GF-D8 (cell line): ENCODE measurements around the gene BTBD17.

Experiments
- DNase-seq: peaks from one replicate; lab custom pipeline; 2025; lab: John Stamatoyannopoulos, UW

BTBD17 gene

DNA sequence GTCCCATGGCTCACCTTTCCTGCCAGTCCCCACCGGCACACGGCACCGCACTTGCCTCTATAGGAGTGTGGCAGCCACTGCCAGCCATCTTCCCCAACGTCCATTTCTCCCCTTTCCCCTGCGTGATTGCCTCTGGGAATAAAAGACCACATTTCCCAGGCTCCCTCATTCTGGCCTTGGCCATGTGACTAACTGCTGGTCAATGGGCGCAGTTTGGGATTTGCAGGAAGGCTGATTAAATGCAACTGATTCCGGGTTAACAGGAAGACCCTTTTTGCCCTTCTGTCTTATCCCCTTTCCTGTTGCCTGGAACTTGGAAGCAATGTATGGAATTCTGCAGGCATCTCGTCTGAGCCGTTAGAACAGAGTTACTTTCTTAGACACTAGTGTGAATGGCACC, 3.0 kb downstream of the BTBD17 start:
- no peak for DNase-seq

- no peak for DNase-seq
Measured at GRCh38 chr17:74357466-74357809, 4.2 kb downstream of the BTBD17 start.

GRCh38 chr17:74356646-74357465, 4.8 kb downstream of the BTBD17 start:
- DNase-seq, result no peak

DNA sequence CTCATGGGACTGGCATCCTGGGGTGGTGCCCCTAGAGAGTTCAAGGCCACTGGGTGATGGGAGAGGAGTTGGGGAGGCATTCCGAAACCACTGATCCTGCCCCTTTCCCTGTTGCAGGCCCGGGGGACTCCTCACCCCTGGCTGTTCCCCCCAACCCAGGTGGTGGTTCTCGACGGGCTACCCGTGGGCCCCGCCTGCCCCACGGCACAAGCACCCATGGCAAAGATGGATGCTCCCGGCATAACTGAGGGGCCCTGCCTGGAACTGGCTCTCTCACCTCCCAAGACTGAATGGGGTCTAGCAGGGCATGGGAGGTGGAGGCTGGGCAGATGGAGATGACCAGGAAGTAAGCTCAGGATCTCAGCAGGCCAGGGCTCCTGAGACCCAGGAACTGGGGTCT, 6.6 kb downstream of the BTBD17 start:
- no peak for DNase-seq

- DNase-seq, result no peak
Measured at GRCh38 chr17:74354561-74354960, 7.1 kb downstream of the BTBD17 start.

GRCh38 chr17:74354123-74354522, 7.5 kb downstream of the BTBD17 start:
- no peak for DNase-seq

GRCh38 chr17:74353446-74354060, 8.1 kb downstream of the BTBD17 start:
- DNase-seq, result no peak

- DNase-seq, result no peak
Measured at GRCh38 chr17:74351552-74352210, 10.0 kb downstream of the BTBD17 start.

- DNase-seq, result no peak
Measured at GRCh38 chr17:74350486-74350885, 11.2 kb downstream of the BTBD17 start.

- DNase-seq, result no peak
Measured at GRCh38 chr17:74349120-74349519, 12.5 kb downstream of the BTBD17 start.

DNA sequence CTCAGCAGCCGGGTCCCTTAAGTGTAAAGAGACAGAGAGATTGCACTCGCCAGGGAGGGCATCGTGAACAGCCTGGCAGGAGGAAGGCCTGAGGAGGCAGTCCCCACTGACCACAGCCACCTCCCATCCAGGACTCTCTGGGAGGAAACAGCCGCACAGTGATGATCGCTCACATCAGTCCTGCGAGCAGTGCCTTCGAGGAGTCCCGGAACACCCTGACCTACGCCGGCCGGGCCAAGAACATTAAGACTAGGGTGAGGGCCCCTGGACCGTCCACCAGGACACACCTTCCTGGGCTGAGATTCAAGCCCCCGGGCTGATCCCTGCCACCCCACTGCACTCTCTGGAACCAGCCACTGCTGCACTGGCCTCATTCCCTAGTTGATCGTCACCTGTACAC, 14.0 kb downstream of the BTBD17 start:
- no peak for DNase-seq

DNA sequence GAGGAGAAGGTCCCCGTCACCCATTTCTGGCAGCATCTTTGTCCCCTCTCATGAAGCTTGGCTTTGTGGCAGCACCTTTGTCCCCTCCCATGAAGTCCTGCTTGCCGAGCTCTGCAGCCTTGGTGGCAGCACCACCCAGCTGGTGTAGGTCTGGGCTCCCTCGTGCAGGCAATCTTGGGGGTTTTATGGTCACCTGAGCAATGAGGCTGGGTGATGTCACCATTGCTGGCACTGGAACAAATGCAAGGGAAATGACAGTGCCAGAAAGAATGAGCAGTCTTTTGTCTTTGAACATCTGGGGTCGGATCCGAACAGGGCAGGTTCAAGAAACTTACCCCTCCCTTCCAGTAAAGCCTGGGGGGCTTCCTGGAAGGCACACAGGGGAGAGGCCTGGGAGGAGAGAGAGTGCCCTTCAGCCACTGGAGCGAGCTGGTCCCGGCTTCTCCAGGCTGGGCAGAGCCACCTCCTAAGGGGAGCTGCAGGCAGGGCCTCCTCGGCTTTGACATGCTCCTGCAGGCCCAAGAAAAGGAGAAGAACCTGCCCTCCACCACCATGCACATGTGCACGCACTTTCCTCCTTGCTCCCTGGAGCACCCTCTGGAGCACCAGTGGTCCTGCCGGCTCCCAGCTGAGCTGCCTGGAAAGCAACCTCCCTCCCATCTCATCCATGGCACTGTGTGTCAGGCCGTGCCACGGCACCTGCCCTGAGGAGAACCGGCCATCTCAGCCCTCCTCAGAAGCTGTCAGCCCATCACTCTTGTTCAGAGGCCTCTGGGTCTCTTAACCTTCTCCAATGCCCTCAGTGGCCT, 16.0 kb downstream of the BTBD17 start:
- no peak for DNase-seq

DNA sequence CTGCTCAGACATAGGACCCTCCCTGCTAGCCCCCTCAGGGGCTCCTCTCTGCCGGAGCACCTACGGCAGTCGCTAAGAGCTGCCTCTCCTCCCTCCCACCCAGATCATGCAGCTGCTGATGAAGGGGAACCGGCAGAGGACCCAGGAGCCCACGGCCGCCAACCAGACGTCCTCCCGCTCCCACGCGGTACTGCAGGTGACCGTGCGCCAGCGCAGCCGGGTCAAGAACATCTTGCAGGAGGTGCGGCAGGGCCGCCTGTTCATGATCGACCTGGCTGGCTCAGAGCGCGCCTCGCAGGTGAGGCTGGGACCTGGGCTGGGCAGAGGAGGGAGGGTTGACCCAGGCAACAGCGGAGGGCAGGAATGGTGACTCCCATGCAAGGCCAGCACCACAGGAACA, 17.0 kb downstream of the BTBD17 start:
- DNase-seq, result no peak

DNA sequence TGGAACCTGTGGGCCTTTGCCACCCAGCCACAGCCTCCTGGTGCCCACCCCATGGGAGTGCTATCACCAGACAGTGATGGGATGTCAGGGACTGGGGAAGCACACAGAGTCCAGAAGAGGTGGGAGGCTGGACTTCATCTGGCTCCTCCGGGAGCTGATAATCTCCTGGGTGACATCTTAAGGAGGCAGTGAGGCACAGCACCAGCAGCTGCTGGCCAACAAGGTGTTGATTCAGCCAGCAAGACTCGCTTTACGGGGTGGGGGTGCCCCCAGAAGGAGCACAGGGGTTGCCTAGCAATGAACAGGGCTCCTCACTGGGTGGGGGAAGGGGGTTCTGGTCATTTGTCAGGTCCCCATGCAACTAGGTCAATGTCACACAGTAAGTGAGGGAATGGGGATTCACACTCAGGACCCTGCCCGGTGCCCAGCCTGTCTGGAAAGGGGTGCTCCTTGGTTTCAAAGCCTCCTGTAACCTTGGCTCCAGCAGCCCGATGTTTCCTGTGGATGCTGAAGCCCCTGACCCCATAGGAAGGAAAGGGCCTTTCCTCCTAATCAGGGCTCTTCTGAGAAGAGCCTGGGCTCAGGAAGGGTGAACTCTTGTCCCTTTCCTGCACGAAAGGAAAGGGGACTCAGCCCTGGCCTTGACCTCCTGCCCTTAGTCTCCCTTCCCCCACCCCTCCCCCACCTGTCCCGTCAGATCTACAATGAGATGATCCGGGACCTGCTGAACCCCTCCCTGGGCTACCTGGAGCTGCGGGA, 18.0 kb downstream of the BTBD17 start:
- DNase-seq, result no peak

DNA sequence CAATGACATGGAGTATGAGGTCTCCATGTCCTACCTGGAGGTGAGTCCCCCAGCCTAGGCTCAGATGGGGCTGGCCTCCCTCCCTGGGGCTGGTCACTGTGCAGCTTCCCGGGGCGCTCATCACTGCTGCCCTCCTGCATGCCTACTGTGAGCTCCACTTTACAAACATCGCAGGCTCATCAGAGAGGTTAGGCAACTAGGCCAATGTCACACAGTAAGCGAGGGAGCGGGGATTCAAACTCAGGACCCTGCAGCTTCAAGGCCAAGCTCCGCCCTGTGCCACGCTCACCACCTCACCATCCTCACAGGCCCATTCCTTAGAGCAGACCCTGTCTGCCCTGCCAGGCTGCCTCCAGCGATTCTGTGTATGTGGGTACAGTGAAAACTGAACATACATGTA, 18.5 kb downstream of the BTBD17 start:
- no peak for DNase-seq

GRCh38 chr17:74342224-74342623, 19.4 kb downstream of the BTBD17 start:
- no peak for DNase-seq

DNA sequence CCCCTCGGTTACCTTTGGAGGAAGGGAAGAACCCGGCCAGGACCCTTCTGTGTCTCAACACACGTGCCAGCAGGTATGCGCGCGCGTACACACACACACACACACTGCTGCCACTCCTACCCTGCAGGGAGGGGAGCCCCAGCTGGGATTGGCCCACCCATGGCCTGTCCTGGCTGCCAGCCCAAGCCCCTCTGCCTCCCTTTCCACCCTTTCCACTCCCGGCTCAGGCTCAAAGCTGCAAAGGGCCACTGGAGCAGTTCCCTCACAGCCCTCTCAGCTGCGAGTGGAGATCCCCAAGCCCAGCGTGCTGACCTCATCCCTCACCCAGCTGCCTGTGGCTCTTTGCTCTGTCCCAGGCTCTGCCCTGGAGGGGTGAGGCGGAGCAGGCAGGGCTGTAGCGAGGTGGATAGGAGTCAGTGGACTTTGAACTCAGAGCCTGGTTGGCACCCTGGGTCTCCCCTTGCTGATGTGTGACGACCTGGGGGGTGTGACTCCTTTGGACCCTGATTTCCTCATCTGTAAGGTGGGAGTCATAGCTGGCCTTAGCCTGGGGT, 21.1 kb downstream of the BTBD17 start:
- DNase-seq, result no peak

DNA sequence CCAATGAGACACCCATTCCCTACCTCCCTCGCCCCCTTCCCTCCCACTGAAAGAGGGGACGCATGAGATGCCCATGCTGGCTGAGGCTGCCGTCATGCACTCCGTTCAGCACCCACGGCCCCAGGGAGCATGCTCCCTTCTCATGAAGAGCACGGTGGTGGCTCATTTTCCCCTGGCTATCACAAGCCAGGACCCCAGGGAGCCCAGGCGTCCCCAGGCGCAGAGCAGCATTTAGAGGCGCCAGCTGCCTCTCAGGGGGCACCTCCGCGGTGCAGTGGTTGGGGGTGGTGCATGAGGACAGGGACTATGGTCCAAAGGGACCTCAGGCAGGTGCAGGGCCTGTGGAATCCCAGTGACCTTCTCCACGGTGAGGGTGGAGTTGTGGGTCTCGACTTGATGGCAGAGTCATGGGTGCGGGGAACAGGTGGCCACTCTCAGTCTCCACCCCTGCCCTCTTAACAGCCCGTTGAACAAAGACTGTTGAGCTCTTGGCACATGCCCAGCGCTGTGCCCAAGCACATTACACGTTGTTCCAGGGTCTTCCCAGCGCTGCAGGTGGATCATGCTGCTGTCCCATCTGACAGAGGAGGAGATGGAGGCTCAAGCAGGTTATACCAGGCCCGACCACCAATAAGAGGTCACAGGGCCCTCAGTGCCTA, 22.0 kb downstream of the BTBD17 start:
- no peak for DNase-seq

DNA sequence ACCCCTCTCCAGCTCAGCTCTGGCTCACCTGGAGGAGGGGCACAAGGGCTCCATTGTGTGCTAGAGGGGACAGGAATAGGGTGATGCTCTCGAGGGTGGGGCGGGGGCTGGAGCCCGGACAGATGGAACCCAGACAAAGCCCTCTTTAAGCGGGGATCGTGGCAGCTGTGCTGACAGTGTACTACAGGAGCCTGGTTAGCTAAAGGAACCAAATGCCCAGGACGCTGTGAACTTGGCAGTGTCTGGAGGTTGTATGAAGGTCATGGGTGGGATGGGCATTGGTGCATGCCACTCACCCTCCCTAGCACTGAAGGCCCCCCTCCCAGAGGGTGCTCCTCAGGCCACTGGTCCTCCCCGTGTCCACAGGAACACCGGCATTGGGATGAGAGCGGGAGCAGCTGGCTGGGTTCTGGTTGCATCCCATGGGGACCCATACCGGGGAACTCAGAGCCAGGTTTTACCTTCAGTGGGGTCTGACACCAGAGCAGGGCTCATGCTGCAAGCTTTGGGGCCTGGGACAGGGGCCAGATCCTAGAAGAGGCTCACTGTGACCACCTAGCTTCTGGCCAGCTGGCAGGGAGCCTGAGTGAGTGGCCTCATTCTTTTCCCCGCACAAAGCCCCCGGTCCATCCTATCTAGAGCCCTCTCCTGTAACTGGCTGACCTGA, 23.7 kb downstream of the BTBD17 start:
- no peak for DNase-seq

DNA sequence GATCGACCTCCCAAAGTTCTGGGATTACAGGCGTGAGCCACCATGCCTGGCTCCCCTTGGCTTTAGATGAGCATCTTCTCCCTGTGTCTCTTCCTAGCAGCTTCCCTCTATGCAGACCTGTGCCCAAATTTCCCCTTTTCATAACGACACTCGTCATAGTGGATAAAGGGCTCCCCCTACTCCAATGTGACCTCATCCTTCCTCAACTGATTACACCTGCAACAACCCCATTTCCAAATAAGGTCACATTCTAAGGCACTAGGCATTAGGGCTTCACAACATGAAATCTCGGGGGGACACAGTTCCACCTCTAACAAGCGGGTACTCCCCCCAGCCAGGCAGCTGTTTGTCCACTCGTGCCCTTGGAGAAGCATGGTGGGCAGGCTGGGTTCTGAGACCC, 25.4 kb downstream of the BTBD17 start:
- DNase-seq, result no peak
